Stomach (tissue), 4 donors: ENCODE measurements around the gene TMEM151B.

Experiments used
- CTCF ChIP-seq, 7 experiments: fragments of 450-650 bp in 4 of 7; fragments of 200-600 bp in 3 of 7; sonication (generic) in 3 of 7; IDR thresholded peaks; one replicate each; pipeline ENCODE4 v1.5.1; 2016 to 2019; ENCODE audit warnings: antibody characterized with exemption in 7 of 7, control low read depth in 2 of 7, mild to moderate bottlenecking in 1 of 7
- EP300 ChIP-seq: sonication (generic); formaldehyde crosslinking; IDR thresholded peaks from one replicate; pipeline ENCODE4 v1.6.1; 2017; ENCODE audit warnings: antibody characterized with exemption
- POLR2A ChIP-seq, 4 donors: fragments of 450-650 bp; IDR thresholded peaks; one replicate each; pipeline ENCODE4 v1.6.1; 2016; ENCODE audit warnings: antibody characterized with exemption in 4 of 4, control low read depth in 2 of 4, mild to moderate bottlenecking in 1 of 4, moderate library complexity in 1 of 4
- POLR2AphosphoS5 ChIP-seq, 3 donors: sonication (generic); formaldehyde crosslinking; IDR thresholded peaks; one replicate each; pipeline ENCODE4 v1.6.1; 2016; ENCODE audit warnings: antibody characterized with exemption in 3 of 3

GRCh38 chr6:44258325-44258863 is 11.9 kb upstream of the TMEM151B start:
- TF ChIP-seq CTCF (IDR thresholded peaks at IDR 0.05) (no peak), POLR2AphosphoS5 (IDR thresholded peaks at IDR 0.05) (no peak), EP300 (no peak), POLR2A (IDR thresholded peaks at IDR 0.05) (no peak)
